ENCODE measurements around the gene SYNDIG1L.
"Not testable (repeated sequence)": the region's sequence is repeated elsewhere in the genome, so short reads cannot be mapped to it uniquely, and the experiment has no call there.

Gene SYNDIG1L

DNA sequence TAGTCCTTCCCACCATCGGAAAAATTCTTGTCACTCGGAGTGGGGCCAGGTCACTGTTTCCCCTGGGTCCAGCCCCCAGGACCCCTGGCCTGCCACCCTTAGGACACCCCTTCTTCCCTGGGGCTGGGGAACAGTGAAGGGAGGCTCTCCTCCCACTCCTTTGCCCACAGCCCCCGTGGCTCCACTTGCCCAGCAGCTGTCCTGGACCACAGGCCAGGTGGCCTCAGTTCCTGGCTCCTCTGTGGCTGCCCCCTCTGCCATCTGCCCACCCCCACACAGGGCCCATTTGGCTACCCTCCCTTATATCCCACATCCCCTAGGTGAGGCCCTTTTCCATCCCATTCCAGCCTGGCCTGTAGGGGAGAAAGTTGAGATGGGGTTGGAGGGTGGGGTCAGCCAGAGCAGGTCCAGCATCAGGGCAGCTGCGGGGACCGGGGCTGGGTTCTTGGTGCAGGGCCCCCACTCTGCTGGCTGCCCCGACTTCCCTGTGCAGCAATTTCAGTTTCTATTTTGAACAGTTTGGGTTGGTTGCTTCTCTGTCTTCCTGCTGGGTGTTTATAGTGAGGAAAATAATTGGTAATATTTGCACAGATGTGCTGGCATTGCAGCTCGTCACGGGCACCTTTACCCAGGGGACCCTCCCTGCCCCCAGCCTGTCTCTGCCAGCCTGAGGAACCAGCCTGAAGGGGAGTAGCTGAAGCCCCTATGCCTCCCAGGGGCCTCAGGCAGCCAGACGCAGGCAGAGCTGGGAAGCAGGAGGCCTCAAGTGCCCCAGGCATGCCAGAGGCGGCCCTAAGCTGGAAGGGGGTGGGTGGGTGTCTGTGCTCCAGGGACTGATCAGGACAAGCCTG is 23.4 kb downstream of the SYNDIG1L start:
- no peak for DNase-seq (ENCODE audit: low spot score)

DNA sequence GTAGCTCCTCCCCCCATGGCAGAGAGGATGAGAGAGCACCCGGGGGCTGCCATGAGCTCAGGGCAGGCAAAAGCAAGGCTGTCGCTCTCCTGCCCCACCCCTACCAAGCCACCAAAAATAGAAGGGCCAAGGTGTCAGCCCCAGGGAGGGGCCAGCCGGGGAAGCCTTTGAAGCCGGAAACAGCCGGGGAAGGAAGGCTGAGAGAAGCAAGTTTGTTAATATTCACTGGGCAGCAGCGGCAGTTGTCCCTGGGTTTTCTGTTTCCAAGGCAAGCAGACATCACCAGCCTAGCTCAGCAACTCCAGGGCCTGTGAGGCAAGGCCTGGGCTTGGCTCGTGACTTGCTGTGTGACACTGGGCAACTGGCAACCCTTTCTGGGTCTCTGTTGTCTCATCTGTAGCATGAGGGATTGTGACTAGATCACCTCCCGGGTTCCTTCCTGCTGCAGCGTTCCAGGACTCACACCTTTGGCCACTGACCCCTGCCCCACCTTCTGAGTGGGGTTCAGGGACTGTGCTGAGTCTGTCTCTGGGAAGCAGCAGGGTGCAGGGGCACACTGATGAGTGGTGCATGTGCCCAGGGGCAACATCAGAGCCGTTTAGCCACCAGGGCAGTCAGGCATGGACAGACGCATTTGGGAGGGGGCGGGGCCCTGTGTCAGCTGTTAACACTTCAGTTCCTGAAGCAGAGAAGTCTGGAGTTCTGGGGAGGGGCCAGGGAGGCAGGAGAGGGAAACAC is 24.3 kb downstream of the SYNDIG1L start:
- DNase-seq (ENCODE audit: low spot score): no peak

- DNase-seq (ENCODE audit: low spot score): peak; percentile 81
Measured at GRCh38 chr14:74400919-74401503, 25.0 kb downstream of the SYNDIG1L start.

DNA sequence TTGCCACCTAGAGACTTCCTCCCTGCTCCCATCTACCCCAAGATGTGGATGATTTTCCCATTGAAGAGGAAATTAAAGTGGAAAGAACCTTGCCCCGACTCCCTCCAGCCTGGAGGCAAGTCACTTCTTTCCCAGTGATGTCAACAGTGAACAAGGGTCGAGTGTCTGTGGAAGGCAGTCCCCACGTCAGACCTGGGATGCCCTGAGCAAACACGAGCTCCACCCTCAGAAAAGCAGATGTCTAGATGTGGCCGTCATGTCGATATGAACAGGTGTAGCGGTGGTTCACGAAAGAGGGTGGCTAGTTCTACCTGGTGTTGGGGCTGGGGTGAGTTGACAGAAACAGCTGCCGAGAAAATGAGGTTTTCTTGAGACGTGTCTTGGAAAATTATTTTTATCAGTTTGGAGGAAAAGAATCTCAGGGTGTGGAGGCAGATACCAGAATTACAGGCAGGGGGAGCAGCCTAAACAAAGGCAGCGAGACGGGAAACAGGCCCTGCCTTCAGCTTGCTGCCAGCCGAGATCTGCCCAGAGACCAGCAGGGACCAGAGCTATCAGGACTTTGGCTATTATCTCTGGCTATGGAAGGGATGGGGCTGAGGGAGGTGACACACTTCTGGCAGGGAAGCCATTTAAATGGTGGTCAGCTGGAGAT is 25.9 kb downstream of the SYNDIG1L start:
- no peak for DNase-seq (ENCODE audit: low spot score)

- no peak for DNase-seq (ENCODE audit: low spot score)
Measured at GRCh38 chr14:74395094-74395493, 30.9 kb downstream of the SYNDIG1L start.

DNA sequence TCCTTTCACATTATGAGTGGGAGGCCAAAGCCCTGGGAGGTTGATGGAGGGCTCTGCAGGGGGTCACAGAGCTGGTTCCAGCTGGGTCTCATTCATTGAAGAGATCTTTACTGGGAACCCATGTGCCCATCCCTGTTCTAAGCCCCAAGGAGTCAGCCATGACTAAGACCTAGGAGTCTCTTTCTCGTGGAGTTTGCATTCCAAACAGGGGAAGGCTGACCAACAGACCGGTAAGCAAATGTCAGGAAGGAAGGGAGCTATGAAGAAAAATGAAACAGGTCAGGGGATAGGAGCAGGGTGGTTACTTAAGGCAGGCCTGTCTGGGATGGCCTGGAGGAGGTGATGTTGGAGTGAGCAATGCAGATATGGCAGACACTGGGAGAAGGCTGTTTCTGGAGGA is 31.5 kb downstream of the SYNDIG1L start:
- DNase-seq (ENCODE audit: low spot score): no peak

DNA sequence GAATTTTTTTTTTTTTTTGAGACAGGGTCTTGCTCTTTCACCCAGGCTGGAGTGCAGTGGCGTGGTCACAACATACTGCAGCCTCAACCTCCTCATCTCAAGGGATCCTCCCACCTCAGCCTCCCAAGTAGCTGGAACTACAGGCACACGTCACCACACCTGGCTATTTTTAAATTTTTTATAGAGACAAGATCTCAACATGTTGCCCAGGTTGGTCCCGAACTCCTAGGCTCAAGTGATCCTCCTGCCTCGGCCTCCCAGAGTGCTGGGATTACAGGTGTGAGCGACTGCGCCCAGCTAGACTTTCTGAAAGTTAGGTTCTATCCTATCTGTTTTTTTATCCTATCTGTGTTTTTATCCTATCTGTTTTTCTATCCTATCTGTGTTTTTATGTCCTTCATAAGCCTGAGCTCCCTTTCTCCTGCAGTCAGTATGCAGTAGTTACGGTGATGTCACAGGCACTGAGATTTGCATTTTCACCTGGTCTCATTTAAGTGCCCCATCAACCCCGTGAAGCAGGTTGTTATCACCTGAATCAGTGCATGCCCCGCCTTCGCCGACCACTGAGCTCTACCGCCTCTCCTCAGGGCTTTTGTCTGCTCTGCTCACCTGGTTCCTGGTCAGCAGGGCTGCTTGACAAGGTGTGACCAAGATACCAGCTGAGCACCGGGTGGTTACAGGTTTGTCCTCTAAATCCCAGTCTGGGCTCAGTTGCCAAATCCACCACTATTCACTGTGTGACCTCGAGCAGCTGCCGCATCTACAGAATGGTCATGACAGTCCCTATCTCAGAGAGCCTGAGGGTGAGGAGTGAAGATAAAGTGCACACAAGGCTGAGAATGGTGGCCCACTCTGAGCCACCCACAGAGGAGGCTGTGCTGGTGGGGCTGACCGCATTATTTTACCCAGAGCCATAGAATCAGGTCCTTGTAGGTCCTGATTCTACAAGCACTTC is 33.1 kb downstream of the SYNDIG1L start:
- DNase-seq (ENCODE audit: low spot score): no peak

DNA sequence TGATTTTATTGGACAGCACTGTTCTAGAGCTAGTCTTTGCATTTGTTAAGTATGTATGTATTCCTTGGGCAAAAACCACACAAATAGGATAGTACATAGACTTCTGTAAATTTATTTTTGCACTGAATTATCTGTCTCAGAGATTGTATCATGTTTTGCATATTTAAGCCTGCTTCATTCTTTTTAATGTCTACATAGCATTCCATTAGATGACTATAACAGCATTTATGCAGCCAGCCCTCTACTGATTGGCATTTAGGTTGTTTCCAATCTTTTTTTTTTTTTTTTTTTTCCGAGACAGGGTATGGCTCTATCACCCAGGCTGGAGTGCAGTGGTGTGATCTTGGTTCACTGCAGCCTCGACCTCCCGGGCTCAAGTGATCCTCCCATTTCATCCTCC is 34.5 kb downstream of the SYNDIG1L start:
- no peak for DNase-seq (ENCODE audit: low spot score)

DNA sequence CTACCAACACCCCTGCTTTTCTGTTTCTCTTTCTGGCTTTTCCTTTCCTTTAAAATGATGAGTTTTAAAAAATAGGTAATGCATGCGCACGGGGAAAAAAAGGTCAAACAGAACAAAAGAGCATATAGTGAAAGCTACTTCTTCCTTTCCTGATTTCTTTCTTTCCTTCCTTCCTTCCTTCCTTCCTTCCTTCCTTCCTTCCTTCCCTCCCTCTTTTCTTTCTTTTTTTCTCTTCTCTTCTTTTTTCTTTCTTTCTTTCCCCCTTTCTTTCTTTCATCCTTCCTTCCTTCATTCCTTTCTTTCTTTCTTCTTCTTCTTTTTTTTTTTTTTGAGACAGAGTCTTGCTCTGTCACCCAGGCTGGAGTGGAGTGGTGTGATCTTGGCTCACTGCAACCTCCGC is 35.5 kb downstream of the SYNDIG1L start:
- not testable (repeated sequence) for DNase-seq (ENCODE audit: low spot score)

- no peak for DNase-seq (ENCODE audit: low spot score)
Measured at GRCh38 chr14:74389980-74390379, 36.0 kb downstream of the SYNDIG1L start.

DNA sequence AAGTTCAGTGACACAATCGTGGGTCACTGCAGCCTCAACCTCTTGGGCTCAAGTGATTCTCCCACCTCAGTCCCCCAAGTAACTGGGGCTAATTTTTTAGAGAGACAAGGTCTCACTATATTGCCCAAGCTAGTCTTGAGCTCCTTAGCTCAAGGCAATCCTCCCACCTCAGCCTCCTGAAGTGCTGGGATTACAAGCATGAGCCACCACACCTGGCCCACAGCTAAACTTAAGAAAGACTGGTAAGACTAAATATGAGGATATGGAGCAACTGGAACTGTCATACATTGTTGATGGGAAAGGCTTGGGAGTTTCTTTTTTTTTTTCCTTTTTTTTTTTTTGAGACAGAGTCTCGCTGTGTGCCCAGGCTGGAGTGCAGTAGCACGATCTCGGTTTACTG is 43.8 kb downstream of the SYNDIG1L start:
- DNase-seq (ENCODE audit: low spot score): no peak

DNA sequence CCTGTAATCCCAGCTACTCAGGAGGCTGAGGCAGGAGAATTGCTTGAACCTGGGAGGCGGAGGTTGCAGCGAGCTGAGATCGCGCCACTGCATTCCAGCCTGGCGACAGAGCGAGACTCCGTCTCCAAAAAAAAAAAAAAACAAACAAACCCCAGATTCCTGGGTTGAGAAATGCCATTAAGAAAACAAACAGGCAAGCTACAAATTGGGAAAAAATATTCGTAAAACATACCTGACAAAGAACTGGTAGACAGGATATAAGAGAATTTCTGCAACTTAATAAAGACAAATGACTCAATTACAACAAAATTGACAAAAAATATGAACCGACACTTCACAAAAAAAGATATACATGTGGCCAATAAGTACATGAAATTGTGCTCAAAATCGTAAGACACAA is 44.4 kb downstream of the SYNDIG1L start:
- not testable (repeated sequence) for DNase-seq (ENCODE audit: low spot score)

GRCh38 chr14:74380845-74381244 is 45.2 kb downstream of the SYNDIG1L start:
- DNase-seq (ENCODE audit: low spot score): no peak

DNA sequence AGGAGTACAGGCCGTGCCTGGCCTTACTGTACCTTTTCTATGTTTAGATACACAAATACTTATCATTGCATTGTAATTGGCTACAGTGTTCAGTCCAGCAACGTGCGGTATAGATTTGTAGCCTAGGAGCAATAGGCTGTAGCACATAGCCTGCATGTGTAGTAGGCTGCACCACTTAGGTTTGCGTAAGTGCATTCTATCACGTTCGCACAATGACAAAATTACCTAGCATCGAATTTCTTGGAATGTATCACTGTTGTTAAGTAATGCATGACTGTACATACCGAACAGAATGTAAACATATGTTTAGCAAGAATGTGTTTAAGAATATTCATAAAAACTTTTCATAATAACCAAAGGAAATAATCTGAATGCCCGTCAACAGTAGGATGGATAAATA is 45.8 kb downstream of the SYNDIG1L start:
- DNase-seq (ENCODE audit: low spot score): no peak

GRCh38 chr14:74377976-74378690 is 47.9 kb downstream of the SYNDIG1L start:
- no peak for DNase-seq (ENCODE audit: low spot score)

GRCh38 chr14:74368441-74368840 is 57.6 kb downstream of the SYNDIG1L start:
- DNase-seq (ENCODE audit: low spot score): no peak

DNA sequence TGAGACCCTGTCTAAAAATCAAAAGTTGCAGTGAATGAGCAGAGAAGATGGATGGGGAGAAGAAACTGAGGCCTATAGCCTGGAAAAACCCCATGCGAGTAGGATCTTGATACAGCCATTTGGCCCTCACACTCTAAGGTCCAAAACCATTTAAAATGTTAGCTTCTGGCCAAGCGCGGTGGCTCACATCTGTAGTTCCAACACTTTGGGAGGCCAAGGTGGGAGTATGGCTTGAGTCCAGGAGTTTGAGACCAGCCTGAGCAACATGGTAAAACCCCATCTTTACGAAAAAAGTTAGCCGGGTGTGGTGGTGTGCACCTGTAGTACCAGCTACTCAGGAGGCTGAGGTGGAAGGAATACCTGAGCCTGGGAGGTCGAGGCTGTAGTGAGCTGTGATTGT is 58.0 kb downstream of the SYNDIG1L start:
- DNase-seq (ENCODE audit: low spot score): no peak

DNA sequence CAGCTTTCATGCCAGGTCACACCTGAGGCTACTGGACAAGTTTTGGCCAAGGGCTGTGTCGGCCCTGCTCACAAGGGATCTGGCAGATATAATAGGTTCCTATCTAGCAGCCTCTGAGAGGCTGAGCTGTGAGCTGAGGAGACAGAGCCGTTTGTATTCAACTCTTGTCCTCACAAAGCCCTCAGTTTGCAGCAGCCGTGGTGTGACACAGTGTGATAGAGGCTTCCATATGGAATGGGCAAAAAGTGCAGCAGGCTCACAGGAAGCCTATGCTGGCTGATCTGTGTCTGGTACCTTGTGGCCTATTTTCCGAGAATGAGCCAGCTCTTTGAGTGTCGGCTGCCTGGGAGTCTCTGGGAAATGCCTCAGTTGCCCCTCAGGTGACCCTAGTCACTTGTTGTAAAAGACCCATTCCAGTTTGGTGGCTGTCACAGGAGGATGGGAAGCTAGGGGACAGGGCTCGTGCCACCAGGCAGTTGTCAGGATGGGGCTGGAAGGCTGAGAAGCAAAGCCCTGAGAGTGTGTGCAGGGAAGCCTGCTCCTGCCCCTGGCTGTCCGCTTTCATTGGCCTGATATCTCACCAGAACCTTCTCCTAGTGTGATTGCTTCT is 61.6 kb downstream of the SYNDIG1L start:
- no peak for DNase-seq (ENCODE audit: low spot score)

GRCh38 chr14:74362361-74362915 is 63.6 kb downstream of the SYNDIG1L start:
- peak; percentile 61 for DNase-seq (ENCODE audit: low spot score)

- DNase-seq (ENCODE audit: low spot score): no peak
Measured at GRCh38 chr14:74360163-74360562, 65.8 kb downstream of the SYNDIG1L start.

All from putamen (tissue), 1 donor.